ENCODE data around the gene ZFYVE9.

Gene ZFYVE9

GRCh38 chr1:52346653-52347052 is 204.8 kb downstream of the ZFYVE9 start:
- H3K27ac ChIP-seq: no peak overlapping the region
- TF ChIP-seq ZFX (IDR thresholded peaks at IDR 0.05; ENCODE audit: borderline replicate concordance): no peak
- no peak for TF ChIP-seq CTCF (IDR thresholded peaks at IDR 0.05)

- TF ChIP-seq CTCF (IDR thresholded peaks at IDR 0.05) (no peak; the same call in 1 of the 2 replicates), ZFX (IDR thresholded peaks at IDR 0.05; ENCODE audit: borderline replicate concordance) (no peak)
- peak overlapping the region; percentile 25; the same call in 1 of the 2 replicates for H3K27ac ChIP-seq
Measured at GRCh38 chr1:52348704-52349300, 206.9 kb downstream of the ZFYVE9 start.

- TF ChIP-seq CTCF (IDR thresholded peaks at IDR 0.05): no peak
- no peak for TF ChIP-seq ZFX (IDR thresholded peaks at IDR 0.05; ENCODE audit: borderline replicate concordance)
- H3K27ac ChIP-seq: no peak overlapping the region
Measured at GRCh38 chr1:52352690-52353089, 210.8 kb downstream of the ZFYVE9 start.

- TF ChIP-seq CTCF (IDR thresholded peaks at IDR 0.05): no peak
- TF ChIP-seq ZFX (IDR thresholded peaks at IDR 0.05; ENCODE audit: borderline replicate concordance): no peak
- H3K27ac ChIP-seq: no peak overlapping the region
Measured at GRCh38 chr1:52355436-52355835, 213.5 kb downstream of the ZFYVE9 start.

- TF ChIP-seq ZFX (IDR thresholded peaks at IDR 0.05; ENCODE audit: borderline replicate concordance) (no peak), CTCF (IDR thresholded peaks at IDR 0.05) (no peak)
Measured at GRCh38 chr1:52355847-52356505, 214.1 kb downstream of the ZFYVE9 start.

GRCh38 chr1:52356818-52357355 is 215.0 kb downstream of the ZFYVE9 start:
- H3K27ac ChIP-seq: no peak overlapping the region
- no peak for TF ChIP-seq ZFX (IDR thresholded peaks at IDR 0.05; ENCODE audit: borderline replicate concordance)
- TF ChIP-seq CTCF (IDR thresholded peaks at IDR 0.05): no peak

More at GRCh38 chr1:52355847-52356505, 214.1 kb downstream of the ZFYVE9 start:
- H3K27ac ChIP-seq: no peak overlapping the region

- no peak overlapping the region for H3K27ac ChIP-seq
- TF ChIP-seq ZFX (IDR thresholded peaks at IDR 0.05; ENCODE audit: borderline replicate concordance): no peak
- no peak for TF ChIP-seq CTCF (IDR thresholded peaks at IDR 0.05)
Measured at GRCh38 chr1:52357397-52357796, 215.5 kb downstream of the ZFYVE9 start.

Data from 22Rv1 (cell line).